ENCODE results near the gene MRPL9. TPM values are rescaled to one million over a fixed set of nuclear protein-coding genes. Genes with fewer than 3 reads are reported as not detected.

The MRPL9 gene
- total and polyA plus RNA-seq, 2 experiments from 2014 or later: 89.0 to 126 TPM

DNA sequence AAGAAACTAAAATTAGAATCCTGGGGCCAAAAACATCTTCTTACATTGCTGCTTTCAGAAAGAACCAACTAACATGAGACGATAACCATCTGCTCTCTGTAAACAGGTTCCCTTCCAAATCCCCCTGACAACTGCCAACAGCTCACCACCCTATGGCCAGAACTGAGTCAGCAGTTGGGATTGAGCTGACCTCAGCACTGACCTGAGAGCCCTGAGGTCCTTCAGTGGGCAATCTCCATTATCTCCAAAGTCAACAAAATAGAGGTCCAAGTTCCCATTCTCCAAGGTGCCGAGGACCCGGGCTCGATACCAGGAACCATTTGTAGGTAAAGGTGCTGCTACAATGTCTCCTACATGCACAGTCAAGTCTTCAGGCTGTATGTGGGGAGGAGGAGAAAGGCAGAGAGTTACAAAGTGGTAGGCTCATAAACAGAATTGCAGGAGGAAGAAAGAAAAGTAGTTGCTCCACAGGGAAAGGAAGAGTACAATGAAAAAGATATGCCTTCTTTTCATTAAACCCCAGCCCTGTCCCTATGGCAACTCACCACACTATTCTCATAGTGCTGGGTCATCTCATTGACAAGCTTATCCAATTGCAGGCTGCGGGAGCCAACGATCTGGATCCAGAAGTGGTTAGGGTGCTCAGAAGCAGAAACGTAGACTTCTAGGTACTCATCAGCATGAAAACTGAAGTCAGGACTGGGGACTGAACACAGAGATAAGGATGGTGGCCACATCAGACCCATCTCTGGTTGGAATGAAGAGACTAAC is 12.8 kb upstream of the MRPL9 start:
- no peak for ATAC-seq
- H3F3A ChIP-seq (replicated peaks; ENCODE audit: low read depth): no peaks in the 10 kb centered on the region
- H3K9me2 ChIP-seq (ENCODE audit: insufficient read depth): no peaks in the 10 kb centered on the region
- peaks cover 26% of the 10 kb centered on the region for H3K36me3 Mint-ChIP-seq (ENCODE audit: low read depth)
- H3K36me3 ChIP-seq (ENCODE audit: insufficient read depth): peaks cover 11% of the 10 kb centered on the region; the same call in 1 of the 2 replicates
- H3K27me3 ChIP-seq (ENCODE audit: insufficient read depth): no peaks in the 10 kb centered on the region
- no peak overlapping the region for H3K4me2 ChIP-seq
- H3K9me3 Mint-ChIP-seq: no peaks in the 10 kb centered on the region
- no peaks in the 10 kb centered on the region for H3K27me3 Mint-ChIP-seq (ENCODE audit: insufficient read depth, low read depth, poor library complexity)
- H3K4me3 Mint-ChIP-seq: no peak overlapping the region
- H3K27ac Mint-ChIP-seq: no peak overlapping the region
- no peak overlapping the region for H2AFZ ChIP-seq
- no peak for DNase-seq (ENCODE audit: low spot score)
- TF ChIP-seq POLR2AphosphoS5 (IDR thresholded peaks at IDR 0.05; ENCODE audit: low read depth) (no peak), CREB1 (CRISPR knock-in tag; IDR thresholded peaks at IDR 0.05; ENCODE audit: low read depth) (no peak), EZH2phosphoT487 (IDR thresholded peaks at IDR 0.05; ENCODE audit: unreplicated experiment) (no peak), ZNF114 (CRISPR knock-in tag; IDR thresholded peaks at IDR 0.05) (no peak), NANOG (IDR thresholded peaks at IDR 0.05; ENCODE audit: borderline replicate concordance) (no peak), REST (IDR thresholded peaks at IDR 0.05; ENCODE audit: unreplicated experiment) (no peak), JUNB (IDR thresholded peaks at IDR 0.05; ENCODE audit: unreplicated experiment) (no peak), STAT1 (IDR thresholded peaks at IDR 0.05; ENCODE audit: unreplicated experiment) (no peak), EZH2 (IDR thresholded peaks at IDR 0.05; ENCODE audit: low read depth, unreplicated experiment) (no peak), ZNF331 (CRISPR knock-in tag; IDR thresholded peaks at IDR 0.05; ENCODE audit: low read depth) (no peak)
- TF ChIP-seq, protein P1, sequence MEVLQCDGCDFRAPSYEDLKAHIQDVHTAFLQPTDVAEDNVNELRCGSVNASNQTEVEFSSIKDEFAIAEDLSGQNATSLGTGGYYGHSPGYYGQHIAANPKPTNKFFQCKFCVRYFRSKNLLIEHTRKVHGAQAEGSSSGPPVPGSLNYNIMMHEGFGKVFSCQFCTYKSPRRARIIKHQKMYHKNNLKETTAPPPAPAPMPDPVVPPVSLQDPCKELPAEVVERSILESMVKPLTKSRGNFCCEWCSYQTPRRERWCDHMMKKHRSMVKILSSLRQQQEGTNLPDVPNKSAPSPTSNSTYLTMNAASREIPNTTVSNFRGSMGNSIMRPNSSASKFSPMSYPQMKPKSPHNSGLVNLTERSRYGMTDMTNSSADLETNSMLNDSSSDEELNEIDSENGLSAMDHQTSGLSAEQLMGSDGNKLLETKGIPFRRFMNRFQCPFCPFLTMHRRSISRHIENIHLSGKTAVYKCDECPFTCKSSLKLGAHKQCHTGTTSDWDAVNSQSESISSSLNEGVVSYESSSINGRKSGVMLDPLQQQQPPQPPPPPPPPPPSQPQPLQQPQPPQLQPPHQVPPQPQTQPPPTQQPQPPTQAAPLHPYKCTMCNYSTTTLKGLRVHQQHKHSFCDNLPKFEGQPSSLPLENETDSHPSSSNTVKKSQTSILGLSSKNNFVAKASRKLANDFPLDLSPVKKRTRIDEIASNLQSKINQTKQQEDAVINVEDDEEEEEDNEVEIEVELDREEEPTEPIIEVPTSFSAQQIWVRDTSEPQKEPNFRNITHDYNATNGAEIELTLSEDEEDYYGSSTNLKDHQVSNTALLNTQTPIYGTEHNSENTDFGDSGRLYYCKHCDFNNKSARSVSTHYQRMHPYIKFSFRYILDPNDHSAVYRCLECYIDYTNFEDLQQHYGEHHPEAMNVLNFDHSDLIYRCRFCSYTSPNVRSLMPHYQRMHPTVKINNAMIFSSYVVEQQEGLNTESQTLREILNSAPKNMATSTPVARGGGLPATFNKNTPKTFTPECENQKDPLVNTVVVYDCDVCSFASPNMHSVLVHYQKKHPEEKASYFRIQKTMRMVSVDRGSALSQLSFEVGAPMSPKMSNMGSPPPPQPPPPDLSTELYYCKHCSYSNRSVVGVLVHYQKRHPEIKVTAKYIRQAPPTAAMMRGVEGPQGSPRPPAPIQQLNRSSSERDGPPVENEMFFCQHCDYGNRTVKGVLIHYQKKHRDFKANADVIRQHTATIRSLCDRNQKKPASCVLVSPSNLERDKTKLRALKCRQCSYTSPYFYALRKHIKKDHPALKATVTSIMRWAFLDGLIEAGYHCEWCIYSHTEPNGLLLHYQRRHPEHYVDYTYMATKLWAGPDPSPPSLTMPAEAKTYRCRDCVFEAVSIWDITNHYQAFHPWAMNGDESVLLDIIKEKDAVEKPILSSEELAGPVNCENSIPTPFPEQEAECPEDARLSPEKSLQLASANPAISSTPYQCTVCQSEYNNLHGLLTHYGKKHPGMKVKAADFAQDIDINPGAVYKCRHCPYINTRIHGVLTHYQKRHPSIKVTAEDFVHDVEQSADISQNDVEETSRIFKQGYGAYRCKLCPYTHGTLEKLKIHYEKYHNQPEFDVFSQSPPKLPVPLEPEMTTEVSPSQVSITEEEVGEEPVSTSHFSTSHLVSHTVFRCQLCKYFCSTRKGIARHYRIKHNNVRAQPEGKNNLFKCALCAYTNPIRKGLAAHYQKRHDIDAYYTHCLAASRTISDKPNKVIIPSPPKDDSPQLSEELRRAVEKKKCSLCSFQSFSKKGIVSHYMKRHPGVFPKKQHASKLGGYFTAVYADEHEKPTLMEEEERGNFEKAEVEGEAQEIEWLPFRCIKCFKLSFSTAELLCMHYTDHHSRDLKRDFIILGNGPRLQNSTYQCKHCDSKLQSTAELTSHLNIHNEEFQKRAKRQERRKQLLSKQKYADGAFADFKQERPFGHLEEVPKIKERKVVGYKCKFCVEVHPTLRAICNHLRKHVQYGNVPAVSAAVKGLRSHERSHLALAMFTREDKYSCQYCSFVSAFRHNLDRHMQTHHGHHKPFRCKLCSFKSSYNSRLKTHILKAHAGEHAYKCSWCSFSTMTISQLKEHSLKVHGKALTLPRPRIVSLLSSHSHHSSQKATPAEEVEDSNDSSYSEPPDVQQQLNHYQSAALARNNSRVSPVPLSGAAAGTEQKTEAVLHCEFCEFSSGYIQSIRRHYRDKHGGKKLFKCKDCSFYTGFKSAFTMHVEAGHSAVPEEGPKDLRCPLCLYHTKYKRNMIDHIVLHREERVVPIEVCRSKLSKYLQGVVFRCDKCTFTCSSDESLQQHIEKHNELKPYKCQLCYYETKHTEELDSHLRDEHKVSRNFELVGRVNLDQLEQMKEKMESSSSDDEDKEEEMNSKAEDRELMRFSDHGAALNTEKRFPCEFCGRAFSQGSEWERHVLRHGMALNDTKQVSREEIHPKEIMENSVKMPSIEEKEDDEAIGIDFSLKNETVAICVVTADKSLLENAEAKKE (CRISPR knock-in tag; IDR thresholded peaks at IDR 0.05): no peak
- TF ChIP-seq, protein P2, sequence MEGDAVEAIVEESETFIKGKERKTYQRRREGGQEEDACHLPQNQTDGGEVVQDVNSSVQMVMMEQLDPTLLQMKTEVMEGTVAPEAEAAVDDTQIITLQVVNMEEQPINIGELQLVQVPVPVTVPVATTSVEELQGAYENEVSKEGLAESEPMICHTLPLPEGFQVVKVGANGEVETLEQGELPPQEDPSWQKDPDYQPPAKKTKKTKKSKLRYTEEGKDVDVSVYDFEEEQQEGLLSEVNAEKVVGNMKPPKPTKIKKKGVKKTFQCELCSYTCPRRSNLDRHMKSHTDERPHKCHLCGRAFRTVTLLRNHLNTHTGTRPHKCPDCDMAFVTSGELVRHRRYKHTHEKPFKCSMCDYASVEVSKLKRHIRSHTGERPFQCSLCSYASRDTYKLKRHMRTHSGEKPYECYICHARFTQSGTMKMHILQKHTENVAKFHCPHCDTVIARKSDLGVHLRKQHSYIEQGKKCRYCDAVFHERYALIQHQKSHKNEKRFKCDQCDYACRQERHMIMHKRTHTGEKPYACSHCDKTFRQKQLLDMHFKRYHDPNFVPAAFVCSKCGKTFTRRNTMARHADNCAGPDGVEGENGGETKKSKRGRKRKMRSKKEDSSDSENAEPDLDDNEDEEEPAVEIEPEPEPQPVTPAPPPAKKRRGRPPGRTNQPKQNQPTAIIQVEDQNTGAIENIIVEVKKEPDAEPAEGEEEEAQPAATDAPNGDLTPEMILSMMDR (conservative IDR thresholded peaks at IDR 0.05; ENCODE audit: low read depth in 2 of 2): no peak
- TF ChIP-seq, protein P3, sequence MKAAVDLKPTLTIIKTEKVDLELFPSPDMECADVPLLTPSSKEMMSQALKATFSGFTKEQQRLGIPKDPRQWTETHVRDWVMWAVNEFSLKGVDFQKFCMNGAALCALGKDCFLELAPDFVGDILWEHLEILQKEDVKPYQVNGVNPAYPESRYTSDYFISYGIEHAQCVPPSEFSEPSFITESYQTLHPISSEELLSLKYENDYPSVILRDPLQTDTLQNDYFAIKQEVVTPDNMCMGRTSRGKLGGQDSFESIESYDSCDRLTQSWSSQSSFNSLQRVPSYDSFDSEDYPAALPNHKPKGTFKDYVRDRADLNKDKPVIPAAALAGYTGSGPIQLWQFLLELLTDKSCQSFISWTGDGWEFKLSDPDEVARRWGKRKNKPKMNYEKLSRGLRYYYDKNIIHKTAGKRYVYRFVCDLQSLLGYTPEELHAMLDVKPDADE (IDR thresholded peaks at IDR 0.05): no peak
- H4K20me1 ChIP-seq (replicated peaks; ENCODE audit: insufficient read depth): no peaks in the 10 kb centered on the region
- no peaks in the 10 kb centered on the region for H3K79me2 ChIP-seq (replicated peaks; ENCODE audit: insufficient read depth)
- no peaks in the 10 kb centered on the region for H3K4me1 ChIP-seq (ENCODE audit: insufficient read depth)
- no peak overlapping the region for H3K4me3 ChIP-seq
- no peak overlapping the region for H3K27ac ChIP-seq (ENCODE audit: low read depth)
- no peaks in the 10 kb centered on the region for H3K4me1 Mint-ChIP-seq
